KG1 (cell line): Measurements from ENCODE around the gene SP140L.
A peak's percentile ranks its signal among the peaks of the same experiment; 100 is the strongest.
"Not testable (repeated sequence)": the region's sequence is repeated elsewhere in the genome, so short reads cannot be mapped to it uniquely, and the experiment has no call there.

Source experiments
- DNase-seq: peaks from one replicate; lab custom pipeline; 2025; lab: John Stamatoyannopoulos, UW

SP140L gene

DNA sequence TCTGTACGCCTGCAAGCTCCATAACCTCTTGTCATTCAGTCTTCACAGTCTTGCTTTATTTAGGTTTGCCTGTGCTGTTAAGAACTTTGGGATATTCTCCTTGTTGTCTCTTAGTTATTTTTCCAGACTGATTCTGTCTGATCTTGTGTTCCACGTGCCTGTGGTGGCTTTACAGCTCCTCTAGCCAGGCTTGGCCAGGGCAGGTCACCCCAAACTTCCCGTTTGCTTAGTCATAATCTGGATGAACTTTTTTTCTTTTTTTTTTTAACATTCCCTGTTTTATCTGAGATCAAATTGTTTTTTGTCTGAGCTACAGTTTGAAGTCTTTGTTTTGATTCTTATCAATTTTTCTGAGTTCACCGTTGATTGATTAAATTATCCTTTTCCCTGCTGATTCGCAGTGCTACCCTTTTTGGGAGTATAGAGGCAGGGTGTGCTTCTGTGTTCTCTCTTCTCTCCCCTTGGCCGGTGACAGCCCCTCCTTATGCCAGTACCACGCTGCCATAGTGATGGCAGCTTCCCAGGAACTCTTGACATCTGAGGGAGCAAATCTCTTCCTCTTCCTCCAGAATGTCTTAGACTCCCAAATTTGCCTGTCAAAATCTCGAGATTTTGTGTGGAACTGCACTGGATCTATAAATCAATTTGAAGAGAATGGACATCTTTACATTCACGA, 91.5 kb downstream of the SP140L start:
- no peak for DNase-seq

DNA sequence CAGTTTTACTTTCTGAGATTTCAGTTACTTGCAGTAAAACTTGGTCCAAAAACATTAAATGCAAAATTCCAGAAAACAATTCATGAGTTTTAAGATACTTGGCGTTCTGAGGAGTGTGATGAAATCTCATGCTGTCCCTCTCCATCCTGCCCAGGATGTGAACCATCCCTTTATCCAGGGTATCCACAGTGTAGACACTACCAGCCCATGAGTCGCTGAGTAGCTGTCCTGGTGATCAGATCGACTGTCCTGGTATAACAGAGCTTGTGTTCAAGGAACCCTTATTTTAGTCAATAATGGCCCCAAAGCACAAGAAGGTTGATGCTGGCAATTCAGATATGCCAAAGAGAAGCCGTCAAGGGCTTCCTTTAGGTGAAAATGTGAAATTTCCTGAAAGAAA, 92.2 kb downstream of the SP140L start:
- no peak for DNase-seq

DNA sequence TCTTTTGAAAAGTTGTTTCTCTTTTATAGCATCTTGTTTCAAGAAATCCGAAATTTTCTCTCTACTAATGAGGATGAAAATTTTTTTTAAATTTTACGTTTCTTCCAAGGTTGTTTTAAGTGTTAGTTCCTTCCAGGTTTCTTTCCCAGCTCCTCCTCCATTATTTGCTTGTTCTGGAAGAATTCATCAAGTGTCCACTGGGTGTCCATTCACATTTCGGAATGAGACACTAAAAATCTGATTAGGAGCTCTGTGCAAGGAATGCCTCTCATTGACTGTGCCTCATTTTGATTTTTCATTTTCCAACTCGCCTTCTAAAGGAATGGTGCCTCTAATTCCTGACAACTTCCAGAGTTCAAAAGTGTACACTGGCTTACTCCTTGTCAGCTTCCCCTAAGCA, 95.2 kb downstream of the SP140L start:
- DNase-seq, result no peak

DNA sequence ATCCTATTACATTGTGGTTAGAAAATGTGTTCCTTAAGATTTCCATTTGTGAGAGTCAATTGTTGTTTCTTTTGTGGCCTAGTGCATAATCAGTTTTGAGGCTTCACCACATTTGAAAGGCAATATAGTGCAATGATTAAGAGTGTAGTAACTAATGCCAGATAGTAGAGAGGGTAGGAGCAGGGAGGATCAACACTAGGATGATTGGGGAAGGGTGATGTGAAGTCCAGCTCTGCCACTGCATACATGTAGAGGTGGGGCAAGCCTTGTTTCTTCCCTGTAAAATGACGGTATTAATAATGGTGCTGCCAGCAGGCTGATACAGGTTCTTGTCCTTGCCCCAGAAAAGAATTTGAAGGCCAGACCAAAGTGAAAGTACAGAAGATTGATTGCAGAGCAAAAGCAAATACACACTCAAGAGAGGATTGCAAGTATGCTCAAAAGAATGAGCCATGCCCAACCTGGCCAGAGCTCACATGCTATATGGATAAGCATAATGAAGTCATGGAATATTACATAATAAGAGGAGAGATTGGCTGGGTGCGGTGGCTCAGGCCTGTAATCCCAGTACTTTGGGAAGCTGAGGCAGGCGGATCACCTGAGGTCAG, 97.0 kb downstream of the SP140L start:
- DNase-seq, result no peak

DNA sequence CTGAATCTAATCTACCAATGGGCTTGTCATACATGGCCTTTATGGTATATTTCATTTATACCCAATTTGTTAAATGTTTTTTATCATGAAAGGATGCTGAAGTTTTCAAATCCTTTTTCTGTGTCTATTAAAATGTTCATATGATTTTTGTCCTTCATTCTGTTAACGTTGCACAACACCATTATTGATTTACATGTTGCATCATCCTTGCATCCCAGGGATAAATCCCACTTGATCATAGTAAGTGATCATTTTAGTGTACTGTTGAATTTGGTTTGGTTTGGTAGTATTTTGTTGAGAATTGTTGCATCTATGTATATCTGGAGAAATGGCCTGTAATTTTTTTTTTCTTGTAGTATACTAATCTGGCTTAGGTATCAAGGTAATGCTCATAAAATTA, 98.4 kb downstream of the SP140L start:
- no peak for DNase-seq

DNA sequence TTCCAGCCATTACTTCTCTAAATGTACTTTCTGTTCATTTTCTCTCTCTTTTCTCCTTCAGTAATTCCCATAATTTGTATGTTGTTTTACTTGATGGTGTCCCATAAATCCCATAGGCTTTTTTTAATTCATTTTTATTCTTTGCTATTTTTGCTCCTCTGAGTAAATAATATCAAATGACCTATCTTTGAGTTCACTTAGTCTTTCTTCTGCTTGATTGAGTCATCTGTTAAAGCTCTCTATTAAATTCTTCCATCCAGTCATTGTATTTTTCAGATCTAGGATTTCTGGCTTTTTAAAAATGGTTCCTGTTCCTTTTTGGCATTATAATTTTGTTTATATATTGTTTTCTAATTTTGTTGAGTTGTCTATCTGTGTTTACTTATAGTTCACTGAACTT, 102.5 kb downstream of the SP140L start:
- no peak for DNase-seq

DNA sequence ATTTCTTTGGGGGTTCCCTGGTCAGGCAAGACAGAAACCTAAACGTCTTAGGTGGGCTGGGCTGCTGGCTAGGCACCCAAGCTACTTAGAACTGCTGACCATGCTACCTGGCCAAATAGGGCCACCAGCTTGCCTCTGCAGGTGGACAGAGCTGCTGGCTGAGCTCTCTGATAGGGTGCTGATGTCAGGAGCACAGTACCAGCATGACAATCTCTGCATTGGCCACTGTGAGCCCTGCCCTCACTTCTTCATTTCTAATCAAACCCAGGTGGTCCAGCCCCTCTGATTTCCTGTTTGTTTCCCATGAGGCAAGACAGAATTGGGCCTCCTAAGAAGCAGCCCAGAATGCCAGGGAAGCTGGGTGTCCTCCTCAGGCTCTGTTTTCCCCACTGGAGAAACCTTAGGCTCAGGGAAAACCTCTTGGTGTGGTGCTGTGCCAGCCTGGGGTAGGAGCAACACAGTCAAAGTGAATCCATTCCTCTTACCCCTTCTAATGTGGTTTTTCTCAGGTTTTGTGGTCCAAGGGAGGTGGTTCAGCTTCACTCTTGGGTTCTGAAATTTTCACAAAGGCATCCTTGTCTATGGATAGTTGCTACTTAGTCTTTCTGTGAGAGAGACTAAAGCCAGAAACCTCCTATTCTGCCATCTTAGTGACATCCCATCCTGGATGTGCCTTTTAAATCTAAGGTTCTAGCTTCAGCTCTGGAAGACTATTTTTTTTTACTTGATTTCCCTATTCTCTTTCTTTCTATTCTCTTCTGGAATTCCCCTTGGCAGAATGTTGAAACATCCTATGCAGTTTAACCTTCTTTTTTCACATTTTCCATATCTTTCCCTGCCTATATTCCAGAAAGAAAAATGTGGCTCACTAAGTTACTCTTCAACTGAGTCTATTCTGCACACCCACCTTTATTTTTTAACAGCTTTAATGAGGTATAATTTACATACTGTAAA, 104.2 kb downstream of the SP140L start:
- DNase-seq, result no peak

DNA sequence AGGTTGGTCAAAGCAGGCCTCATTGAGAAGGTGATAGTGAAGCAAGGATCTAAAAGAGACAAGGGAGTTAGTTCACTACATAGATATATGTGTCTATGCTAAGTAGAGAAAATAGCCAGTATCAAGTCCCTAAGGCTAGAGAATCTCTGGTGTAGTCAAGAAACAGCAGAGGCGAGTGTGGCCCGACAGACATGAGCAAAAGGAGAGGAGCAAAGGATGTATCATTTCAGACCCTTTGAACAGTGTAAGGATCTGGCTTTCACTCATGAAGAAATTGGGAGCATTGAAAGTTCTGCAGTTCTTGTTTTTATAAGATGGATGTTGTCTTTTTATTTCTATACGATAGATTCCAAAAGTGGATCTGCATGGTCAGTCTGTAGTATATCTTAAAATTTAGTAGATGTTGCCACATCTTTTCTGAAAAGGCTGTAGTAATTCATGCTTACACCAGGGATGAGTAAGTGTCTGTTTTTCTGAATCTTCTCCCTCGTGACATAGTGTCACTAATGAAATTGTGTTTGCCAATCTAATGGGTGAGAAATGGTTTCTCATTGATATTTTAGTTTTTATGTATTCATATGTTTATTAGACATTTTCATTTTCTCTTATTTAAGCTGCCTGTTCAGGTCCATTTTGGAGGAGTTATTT, 107.8 kb downstream of the SP140L start:
- DNase-seq, result no peak

DNA sequence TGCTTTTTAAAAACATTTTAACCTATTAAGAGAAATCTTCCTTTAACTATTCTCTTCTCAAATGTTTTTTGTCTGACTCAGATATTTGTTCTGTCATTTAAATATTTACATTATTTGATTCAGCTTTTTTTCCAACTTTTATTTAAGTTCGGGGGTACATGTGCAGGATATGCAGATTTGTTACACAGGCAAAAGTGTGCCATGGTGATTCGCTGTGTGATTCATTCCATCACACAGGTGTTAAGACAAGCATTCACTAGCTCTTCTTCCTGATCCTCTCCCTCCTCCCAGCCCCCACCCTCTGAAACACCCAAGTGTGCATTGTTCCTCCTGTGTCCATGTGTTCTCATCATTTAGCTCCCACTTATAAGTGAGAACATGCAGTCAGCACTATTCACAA, 108.4 kb downstream of the SP140L start:
- no peak for DNase-seq

DNA sequence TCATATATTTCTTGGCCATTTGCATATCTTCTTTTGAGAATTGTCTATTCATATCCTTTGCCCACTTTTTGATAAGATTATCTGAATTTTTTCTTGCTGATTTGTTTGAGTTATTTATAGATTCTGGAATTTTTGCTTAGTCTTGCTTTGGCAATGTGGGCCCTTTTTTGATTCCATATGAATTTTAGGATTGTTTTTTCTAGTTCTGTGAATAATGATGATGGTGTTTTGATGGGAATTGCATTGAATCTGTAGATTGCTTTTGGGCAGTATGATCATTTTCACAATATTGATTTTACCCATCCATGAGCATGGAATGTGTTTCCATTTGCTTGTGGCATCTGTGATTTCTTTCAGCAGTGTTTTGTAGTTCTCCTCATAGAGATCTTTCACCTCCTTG, 112.1 kb downstream of the SP140L start:
- DNase-seq, result not testable (repeated sequence)

DNA sequence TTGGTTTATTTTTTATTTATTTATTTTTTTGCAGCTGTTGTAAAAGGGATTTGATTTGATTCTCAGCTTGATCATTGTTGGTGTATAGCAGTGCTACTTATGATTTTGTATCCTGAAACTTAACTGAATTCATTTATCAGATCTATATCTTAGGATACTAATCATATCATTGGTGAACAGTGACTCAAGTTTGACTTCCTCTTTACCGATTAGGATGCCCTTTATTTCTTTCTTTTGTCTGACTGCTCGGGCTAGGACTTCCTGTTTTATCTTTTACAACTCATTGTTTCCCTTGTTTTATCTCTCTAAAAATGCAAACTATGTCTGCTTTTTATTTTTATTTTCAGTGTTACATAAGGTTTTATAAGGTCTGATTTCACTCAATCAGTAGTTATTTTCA, 112.6 kb downstream of the SP140L start:
- DNase-seq, result peak; percentile 15

DNA sequence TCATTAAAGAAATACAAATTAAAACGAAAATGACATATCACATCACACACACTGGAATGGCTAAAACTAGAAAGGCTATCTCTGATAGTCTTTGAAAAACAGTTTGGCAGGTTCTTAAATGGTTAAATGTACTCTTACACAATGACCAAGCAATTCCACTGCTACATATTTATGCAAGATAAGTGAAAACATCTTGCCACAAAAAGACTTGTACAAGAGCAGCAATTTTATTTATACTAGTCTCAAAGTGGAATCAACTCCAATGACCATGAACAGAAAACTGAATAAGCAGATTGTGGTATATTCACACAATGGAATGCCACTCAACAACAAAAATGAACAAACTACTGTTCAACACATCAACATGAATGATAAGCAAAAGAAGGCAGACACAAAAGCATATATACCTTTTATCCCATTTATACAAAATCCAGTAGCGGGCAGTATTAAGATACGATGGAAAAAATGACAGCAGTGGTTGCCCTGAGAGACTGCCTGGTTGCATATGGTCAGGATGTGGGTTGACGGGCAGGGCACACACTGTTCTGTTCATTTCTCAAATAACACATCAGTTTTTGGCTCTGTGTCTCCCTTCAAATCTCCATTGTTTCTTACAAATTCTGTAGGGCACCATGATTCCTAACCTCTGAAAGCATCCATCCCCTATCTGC, 114.4 kb downstream of the SP140L start:
- DNase-seq, result peak; percentile 19

DNA sequence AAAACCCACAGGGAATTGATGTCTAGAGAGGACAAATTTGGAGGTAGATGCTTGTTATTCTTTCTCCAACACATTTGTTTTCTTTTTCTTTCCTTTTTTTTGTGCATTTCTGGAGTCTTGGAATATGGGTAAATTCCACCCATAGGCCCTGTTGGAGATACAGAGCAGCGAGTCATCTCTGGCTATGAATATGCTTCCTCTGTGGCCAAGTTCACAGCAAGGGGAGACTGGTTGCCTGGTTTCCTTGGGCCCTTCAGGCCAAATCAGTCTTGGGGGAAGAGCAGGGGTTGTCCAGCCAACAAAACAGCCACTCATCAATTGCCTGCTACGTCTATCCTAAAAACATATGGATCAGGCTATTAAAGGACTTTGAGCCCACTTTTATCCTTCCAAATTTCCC, 116.5 kb downstream of the SP140L start:
- no peak for DNase-seq

DNA sequence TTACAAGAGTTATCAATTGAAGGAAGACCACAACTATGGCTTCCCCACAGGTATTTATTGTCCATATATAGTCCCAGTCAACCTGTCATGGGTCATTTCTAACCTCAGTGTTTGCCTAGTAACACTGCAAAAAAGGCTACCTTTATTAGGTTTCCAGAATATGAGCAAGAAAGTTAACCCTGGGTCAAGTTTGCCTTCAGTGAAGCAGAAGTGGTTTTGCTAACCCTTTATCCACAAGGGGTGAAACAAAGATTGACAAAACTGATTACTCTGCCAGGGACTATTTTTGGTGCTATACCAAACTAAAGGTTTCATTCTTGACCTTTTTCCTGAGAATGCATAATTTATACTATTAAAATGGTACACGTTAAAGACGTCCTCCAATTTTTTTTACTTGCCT, 117.8 kb downstream of the SP140L start:
- no peak for DNase-seq

DNA sequence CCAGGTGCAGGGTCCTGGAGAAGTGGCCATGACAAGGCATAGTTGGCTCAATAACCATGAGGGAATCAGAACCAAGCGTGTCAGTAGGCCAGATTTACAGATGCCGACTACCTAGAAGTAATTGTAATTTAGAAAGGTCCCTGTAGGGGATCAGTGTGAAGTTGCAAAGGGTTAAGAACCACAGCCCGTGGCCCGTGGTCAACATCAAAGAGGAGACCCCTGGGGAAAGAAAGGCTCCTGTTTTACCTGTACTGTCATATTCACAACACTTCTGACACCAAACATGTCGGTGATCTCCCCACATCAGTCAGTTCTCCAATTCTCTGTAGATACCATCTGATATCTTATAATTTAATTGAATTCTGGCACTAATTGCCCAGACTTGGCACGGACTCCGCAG, 120.0 kb downstream of the SP140L start:
- DNase-seq, result no peak

DNA sequence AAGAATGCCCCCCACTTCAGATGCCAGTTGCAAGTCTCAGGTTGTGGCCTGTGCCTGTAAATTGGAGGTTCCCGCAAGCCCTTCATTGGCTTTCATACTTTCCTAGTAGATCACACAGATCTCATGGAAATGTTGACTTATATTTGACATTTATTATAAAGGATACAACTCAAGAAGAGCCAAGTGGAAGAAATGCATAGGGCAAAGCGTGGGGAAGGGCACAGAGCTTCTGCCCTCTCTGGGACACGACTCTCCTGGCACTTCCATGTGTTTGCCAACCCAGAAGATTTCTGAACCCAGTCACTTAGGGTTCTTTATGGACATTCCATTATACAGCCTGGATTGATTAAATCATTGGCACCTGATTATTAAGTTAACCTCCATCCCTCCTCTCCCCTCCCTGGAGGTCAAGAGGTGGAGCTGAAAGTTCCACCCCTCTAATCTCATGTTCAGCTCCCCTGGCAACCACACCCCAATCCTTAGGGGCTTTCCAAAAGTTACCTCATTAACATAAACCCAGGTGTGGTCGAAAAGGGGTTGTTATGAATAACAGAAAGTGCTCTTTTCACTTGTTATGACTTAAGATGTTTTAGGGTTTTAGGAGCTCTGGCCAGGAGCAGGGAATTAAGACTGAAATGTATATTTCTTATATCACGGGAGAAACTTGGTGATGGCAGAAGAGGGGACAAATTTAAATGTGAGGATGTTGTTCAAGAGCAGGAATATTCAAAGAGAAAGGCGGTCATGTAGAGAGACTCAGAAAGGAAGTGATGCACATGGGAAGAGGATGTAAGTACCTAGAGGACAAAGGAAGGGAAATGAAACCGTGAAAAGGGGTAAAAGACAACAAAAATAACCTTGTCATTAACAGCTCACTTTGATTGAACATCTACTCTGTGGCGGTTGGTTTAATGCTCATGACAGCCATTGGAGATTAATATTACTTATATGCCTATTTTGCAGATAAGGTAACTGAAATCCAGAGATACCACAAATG, 120.8 kb downstream of the SP140L start:
- no peak for DNase-seq

DNA sequence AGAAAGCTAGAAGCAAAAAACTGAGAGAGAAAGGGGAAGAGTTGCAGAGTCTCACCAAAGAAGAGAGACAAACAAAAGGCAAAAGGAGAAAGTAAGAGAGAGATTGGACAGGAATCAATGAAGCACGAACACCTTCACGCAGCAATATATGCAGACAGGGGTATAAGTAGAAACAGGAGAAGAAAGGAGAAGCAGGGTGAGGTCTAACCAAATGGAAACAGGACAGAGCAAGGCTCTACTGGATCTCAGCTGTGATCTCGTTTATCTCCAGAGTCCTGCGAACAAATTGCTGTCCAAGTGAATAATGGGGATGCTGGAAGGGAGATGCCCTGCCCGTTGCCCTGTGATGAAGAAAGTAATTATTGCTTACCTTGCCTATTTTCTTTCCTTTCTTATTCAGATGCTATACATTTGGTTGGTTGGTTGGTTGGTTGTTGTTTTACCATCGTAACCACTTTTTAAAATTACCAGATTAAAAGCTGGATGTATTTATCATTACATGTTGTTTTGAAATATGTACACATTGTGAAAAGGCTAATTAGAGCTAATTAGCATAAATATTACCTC, 123.0 kb downstream of the SP140L start:
- DNase-seq, result no peak

DNA sequence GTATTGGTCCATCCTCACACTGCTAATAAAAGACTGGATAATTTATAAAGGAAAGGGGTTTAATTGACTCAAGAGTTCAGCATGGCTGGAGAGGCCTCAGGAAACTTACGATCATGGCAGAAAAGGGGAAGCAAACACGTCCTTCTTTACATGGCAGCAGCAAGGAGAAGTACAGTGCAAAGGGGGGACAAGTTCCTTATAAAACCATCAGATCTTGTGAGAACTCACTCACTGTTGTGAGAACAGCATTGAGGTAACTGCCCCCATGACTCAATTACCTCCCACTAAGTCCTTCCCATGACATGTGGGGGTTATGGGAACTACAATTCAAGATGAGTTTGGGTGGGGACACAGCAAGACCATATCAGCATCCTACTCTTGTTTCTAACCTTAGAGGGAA, 126.0 kb downstream of the SP140L start:
- DNase-seq, result no peak
